Measurements from ENCODE around the gene MYH9.

Gene MYH9

GRCh38 chr22:36419912-36420882 is 32.4 kb upstream of the MYH9 start:
- TF ChIP-seq, protein P1, sequence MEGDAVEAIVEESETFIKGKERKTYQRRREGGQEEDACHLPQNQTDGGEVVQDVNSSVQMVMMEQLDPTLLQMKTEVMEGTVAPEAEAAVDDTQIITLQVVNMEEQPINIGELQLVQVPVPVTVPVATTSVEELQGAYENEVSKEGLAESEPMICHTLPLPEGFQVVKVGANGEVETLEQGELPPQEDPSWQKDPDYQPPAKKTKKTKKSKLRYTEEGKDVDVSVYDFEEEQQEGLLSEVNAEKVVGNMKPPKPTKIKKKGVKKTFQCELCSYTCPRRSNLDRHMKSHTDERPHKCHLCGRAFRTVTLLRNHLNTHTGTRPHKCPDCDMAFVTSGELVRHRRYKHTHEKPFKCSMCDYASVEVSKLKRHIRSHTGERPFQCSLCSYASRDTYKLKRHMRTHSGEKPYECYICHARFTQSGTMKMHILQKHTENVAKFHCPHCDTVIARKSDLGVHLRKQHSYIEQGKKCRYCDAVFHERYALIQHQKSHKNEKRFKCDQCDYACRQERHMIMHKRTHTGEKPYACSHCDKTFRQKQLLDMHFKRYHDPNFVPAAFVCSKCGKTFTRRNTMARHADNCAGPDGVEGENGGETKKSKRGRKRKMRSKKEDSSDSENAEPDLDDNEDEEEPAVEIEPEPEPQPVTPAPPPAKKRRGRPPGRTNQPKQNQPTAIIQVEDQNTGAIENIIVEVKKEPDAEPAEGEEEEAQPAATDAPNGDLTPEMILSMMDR (IDR thresholded peaks at IDR 0.05; ENCODE audit: borderline replicate concordance, control extremely low read depth, extremely low read depth, insufficient read depth, missing control alignments): no peak
- no peak for DNase-seq (ENCODE audit: low spot score)

DNA sequence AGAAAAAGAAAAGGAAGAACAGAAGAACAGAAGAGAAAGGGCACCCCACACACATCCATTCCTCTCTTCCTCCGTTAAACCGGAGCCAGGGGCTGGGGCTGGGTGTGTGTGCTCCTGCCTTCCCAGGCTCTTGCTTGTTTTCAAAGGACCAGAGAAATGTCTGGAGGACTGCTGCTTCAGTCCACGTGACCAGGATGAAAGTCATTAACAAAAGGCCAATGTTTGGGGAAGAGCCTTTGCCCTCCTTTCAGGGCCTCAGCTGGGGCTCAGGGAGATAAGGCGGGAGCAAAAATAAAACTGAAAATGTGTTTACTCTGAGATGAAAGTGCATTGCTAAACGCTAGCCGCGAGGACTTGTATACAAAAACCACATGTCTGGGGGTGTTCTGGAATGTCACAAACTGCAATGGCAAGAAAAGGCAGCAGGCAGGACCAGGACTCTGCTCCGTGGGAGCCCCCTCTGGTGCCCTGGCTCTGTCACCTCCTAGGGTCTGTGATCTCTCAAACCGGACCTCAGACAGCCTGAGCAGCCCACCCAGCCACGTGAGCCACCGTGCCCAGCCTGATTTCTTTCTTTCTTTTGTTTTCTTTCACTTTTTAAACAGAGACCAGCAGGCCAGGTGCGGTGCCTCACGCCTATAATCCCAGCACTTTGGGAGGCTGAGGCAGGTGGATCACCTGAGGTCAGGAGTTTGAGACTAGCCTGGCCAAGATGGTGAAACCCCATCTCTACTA is 31.6 kb upstream of the MYH9 start:
- in situ Hi-C loops (cut with MboI; ENCODE audit: low sequenced_read_pairs, unreplicated experiment): no loop called here
- DNase-seq (ENCODE audit: low spot score): no peak
- TF ChIP-seq, protein P1 (IDR thresholded peaks at IDR 0.05; ENCODE audit: borderline replicate concordance, control extremely low read depth, extremely low read depth, insufficient read depth, missing control alignments): no peak

More at GRCh38 chr22:36419912-36420882, 32.4 kb upstream of the MYH9 start:
- in situ Hi-C loops (cut with MboI; ENCODE audit: low sequenced_read_pairs, unreplicated experiment): no loop called here

- in situ Hi-C loops (cut with MboI; ENCODE audit: low sequenced_read_pairs, unreplicated experiment): no loop called here
- DNase-seq (ENCODE audit: low spot score): no peak
- TF ChIP-seq, protein P1 (IDR thresholded peaks at IDR 0.05; ENCODE audit: borderline replicate concordance, control extremely low read depth, extremely low read depth, insufficient read depth, missing control alignments): no peak
Observed at GRCh38 chr22:36417281-36417686, 29.5 kb upstream of the MYH9 start.

- in situ Hi-C loops (cut with MboI; ENCODE audit: low sequenced_read_pairs, unreplicated experiment): no loop called here
- DNase-seq (ENCODE audit: low spot score): no peak
- TF ChIP-seq, protein P1 (IDR thresholded peaks at IDR 0.05; ENCODE audit: borderline replicate concordance, control extremely low read depth, extremely low read depth, insufficient read depth, missing control alignments): no peak
Observed at GRCh38 chr22:36415415-36416168, 27.8 kb upstream of the MYH9 start.

DNA sequence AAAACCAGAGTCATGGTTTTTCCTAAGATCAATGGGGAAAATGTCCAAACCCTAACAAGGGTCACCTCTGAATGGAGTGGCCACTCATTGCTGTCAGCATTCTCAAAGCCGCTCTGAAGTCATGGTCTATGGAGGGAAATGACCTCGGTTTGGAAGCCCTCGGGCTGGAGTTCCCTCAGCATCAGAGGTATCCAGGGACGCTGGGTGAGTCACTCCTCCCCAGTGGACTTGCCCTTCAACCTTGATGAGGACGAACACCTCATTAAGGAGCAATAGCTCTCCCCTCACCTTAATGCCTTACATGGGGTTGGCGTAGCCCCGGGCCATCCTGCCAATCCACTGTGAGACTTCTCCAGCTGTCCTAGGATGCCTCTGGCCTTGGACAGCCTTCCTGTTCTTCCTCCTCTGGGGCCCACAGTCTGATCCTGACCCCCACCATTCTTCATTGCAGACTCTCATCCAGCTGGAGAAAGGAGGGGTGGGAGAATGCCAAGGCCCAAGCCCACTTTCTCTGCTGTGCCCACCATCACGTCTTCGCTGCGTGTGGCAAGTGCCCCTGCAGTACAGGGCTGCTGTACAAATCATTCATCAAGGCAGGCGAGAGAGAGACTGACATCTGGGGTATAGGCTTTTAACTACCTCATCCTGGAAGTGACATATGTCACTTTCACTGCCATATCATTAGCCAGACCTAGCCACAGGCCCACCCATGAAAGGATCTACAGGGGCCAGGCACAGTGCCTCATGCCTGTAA is 25.4 kb upstream of the MYH9 start:
- in situ Hi-C loops (cut with MboI; ENCODE audit: low sequenced_read_pairs, unreplicated experiment): no loop called here
- TF ChIP-seq, protein P1 (IDR thresholded peaks at IDR 0.05; ENCODE audit: borderline replicate concordance, control extremely low read depth, extremely low read depth, insufficient read depth, missing control alignments): no peak
- no peak for DNase-seq (ENCODE audit: low spot score)
